IMR-90 (cell line): ENCODE data around the gene PCDH19. TPM values are rescaled to one million over a fixed set of nuclear protein-coding genes. Genes with fewer than 3 reads are reported as not detected.

Experiments used
- ATAC-seq: fragments of 200-7000 bp; cut with Tn5 transposase; 2 replicates; pipeline ENCODE4 v1.9.1; 2020; ENCODE audit warnings: low read depth, mild to moderate bottlenecking, moderate library complexity
- BruUV-seq: library from RNA; stranded (reverse); fragments of 400-500 nt; replicated peaks from 2 replicates; lab custom pipeline; 2021; lab: Mats Ljungman, UMichigan
- CTCF ChIA-PET: fragments of 300-600 bp; formaldehyde crosslinking; extraction: SDS; loops from one replicate; lab custom pipeline; 2021; ENCODE audit warnings: antibody characterized with exemption; lab: Yijun Ruan, JAX
- POLR2A ChIA-PET: fragments of 300-600 bp; sonication (Branson Sonifier 250); formaldehyde crosslinking; loops from one replicate; lab custom pipeline; 2022; ENCODE audit warnings: antibody characterized with exemption; ENCODE audit not compliant: unreplicated experiment; lab: Charles Lee
- DNase-seq: peaks from one replicate; pipeline ENCODE4 v3.0.0; 2013
- H2AFZ ChIP-seq: replicated peaks from 2 replicates; pipeline ENCODE3; 2013; ENCODE audit warnings: low read length, mild to moderate bottlenecking; ENCODE audit not compliant: poor library complexity
- H2AK5ac ChIP-seq: 2 replicates; pipeline ENCODE4 v1.6.1; 2013; ENCODE audit warnings: low read depth, low read length, inconsistent platforms
- H2AK9ac ChIP-seq: replicated peaks from 2 replicates; pipeline ENCODE3; 2013; ENCODE audit warnings: mild to moderate bottlenecking, low read depth, low read length, moderate library complexity; ENCODE audit not compliant: poor library complexity
- H2BK120ac ChIP-seq: 2 replicates; pipeline ENCODE4 v1.6.1; 2013; ENCODE audit warnings: low read depth, low read length, inconsistent platforms
- H2BK15ac ChIP-seq: 3 replicates; pipeline ENCODE4 v1.6.1; 2013; ENCODE audit warnings: low read depth, low read length, inconsistent platforms
- H2BK20ac ChIP-seq: 2 replicates; pipeline ENCODE4 v1.6.1; 2013; ENCODE audit warnings: low read depth, mild to moderate bottlenecking, inconsistent platforms, low read length, moderate library complexity
- H2BK5ac ChIP-seq: 2 replicates; pipeline ENCODE4 v1.6.1; 2013; ENCODE audit warnings: mild to moderate bottlenecking, low read depth, low read length, inconsistent platforms; ENCODE audit not compliant: poor library complexity, severe bottlenecking
- H3K14ac ChIP-seq: replicated peaks from 2 replicates; pipeline ENCODE4 v1.6.1; 2013; ENCODE audit warnings: low read depth, low read length, inconsistent platforms
- H3K18ac ChIP-seq: 2 replicates; pipeline ENCODE4 v1.6.1; 2013; ENCODE audit warnings: low read depth, low read length, control low read depth
- H3K23ac ChIP-seq: 2 replicates; pipeline ENCODE4 v1.6.1; 2013; ENCODE audit warnings: low read depth, low read length, inconsistent platforms
- H3K27ac ChIP-seq: 2 replicates; pipeline ENCODE4 v1.5.1; 2013; ENCODE audit warnings: mild to moderate bottlenecking, control low read depth, low read length; ENCODE audit not compliant: insufficient read depth
- H3K27me3 ChIP-seq: 2 replicates; pipeline ENCODE4 v1.6.1; 2013; ENCODE audit warnings: low read length; ENCODE audit not compliant: control insufficient read depth, insufficient read depth
- H3K36me3 ChIP-seq: 2 replicates; pipeline ENCODE4 v1.6.1; 2013; ENCODE audit warnings: low read length, mixed read lengths; ENCODE audit not compliant: control insufficient read depth, insufficient read depth
- H3K4ac ChIP-seq: 2 replicates; pipeline ENCODE4 v1.6.1; 2013; ENCODE audit warnings: low read depth, low read length, inconsistent platforms
- H3K4me1 ChIP-seq: 2 replicates; pipeline ENCODE4 v1.6.1; 2013; ENCODE audit warnings: low read length, mixed read lengths; ENCODE audit not compliant: control insufficient read depth, insufficient read depth
- H3K4me2 ChIP-seq: 2 replicates; pipeline ENCODE4 v1.6.1; 2013; ENCODE audit warnings: low read depth, mild to moderate bottlenecking, control low read depth, low read length, moderate library complexity
- H3K4me3 ChIP-seq: 2 replicates; pipeline ENCODE4 v1.5.1; 2013; ENCODE audit warnings: low read depth, mild to moderate bottlenecking, control low read depth, low read length, moderate library complexity; ENCODE audit not compliant: insufficient read depth
- H3K56ac ChIP-seq: 2 replicates; pipeline ENCODE4 v1.6.1; 2013; ENCODE audit warnings: low read length, inconsistent platforms; ENCODE audit not compliant: insufficient read depth; ENCODE audit errors: extremely low read depth
- H3K79me1 ChIP-seq, 2 experiments: 2 replicates each; pipeline ENCODE4 v1.6.1; 2013; ENCODE audit warnings: low read length in 2 of 2, inconsistent platforms in 1 of 2, low read depth in 1 of 2
- H3K9ac ChIP-seq: 2 replicates; pipeline ENCODE4 v1.6.1; 2013; ENCODE audit warnings: low read depth, low read length, control low read depth
- H3K9me1 ChIP-seq: 2 replicates; pipeline ENCODE4 v1.6.1; 2013; ENCODE audit warnings: low read length, inconsistent platforms; ENCODE audit not compliant: insufficient read depth
- H3K9me3 ChIP-seq: 2 replicates; pipeline ENCODE4 v1.6.1; 2013; ENCODE audit warnings: low read length; ENCODE audit not compliant: control insufficient read depth, insufficient read depth
- H4K20me1 ChIP-seq: 2 replicates; pipeline ENCODE4 v1.6.1; 2013; ENCODE audit warnings: low read length, inconsistent platforms; ENCODE audit not compliant: insufficient read depth
- H4K5ac ChIP-seq: 2 replicates; pipeline ENCODE4 v1.6.1; 2013; ENCODE audit warnings: mild to moderate bottlenecking, low read depth, low read length, control low read depth
- H4K8ac ChIP-seq, 2 experiments: 2 replicates each; pipeline ENCODE4 v1.6.1; 2013; ENCODE audit warnings: low read depth in 2 of 2, low read length in 2 of 2, control low read depth in 1 of 2, inconsistent platforms in 1 of 2
- H4K91ac ChIP-seq: 2 replicates; pipeline ENCODE4 v1.6.1; 2013; ENCODE audit warnings: low read depth, low read length, inconsistent platforms; ENCODE audit not compliant: insufficient read depth
- BHLHE40 ChIP-seq: fragments of 150-350 bp; IDR thresholded peaks from 2 replicates; pipeline ENCODE4 v1.6.1; 2016; ENCODE audit warnings: mild to moderate bottlenecking, low read depth, low read length
- CEBPB ChIP-seq: IDR thresholded peaks from 2 replicates; pipeline ENCODE4 v1.6.1; 2012; ENCODE audit warnings: low read depth, low read length, improper control_type of control experiment
- CHD1 ChIP-seq: IDR thresholded peaks from 2 replicates; pipeline ENCODE4 v1.6.1; 2012; ENCODE audit warnings: low read depth, low read length, improper control_type of control experiment
- CTCF ChIP-seq: conservative IDR thresholded peaks from 2 replicates; pipeline ENCODE4 v1.5.1; 2012; ENCODE audit warnings: mild to moderate bottlenecking, low read depth, low read length, improper control_type of control experiment
- ELK1 ChIP-seq: fragments of 150-350 bp; IDR thresholded peaks from 2 replicates; pipeline ENCODE4 v1.6.1; 2016; ENCODE audit warnings: low read depth, mild to moderate bottlenecking, low read length, moderate library complexity, borderline replicate concordance
- FOS ChIP-seq: fragments of 150-350 bp; IDR thresholded peaks from 2 replicates; pipeline ENCODE4 v1.6.1; 2016; ENCODE audit warnings: low read depth, low read length
- MAFK ChIP-seq: IDR thresholded peaks from 2 replicates; pipeline ENCODE4 v1.6.1; 2012; ENCODE audit warnings: low read depth, low read length, improper control_type of control experiment
- MAZ ChIP-seq: IDR thresholded peaks from 2 replicates; pipeline ENCODE4 v1.6.1; 2012; ENCODE audit warnings: low read depth, mild to moderate bottlenecking, low read length, improper control_type of control experiment, moderate library complexity, borderline replicate concordance
- MXI1 ChIP-seq: IDR thresholded peaks from 2 replicates; pipeline ENCODE4 v1.6.1; 2012; ENCODE audit warnings: low read depth, mild to moderate bottlenecking, low read length, moderate library complexity, borderline replicate concordance
- NFE2L2 ChIP-seq: fragments of 150-350 bp; IDR thresholded peaks from 2 replicates; pipeline ENCODE4 v1.6.1; 2016; ENCODE audit warnings: low read depth, mild to moderate bottlenecking, low read length
- POLR2A ChIP-seq: IDR thresholded peaks from 2 replicates; pipeline ENCODE4 v1.6.1; 2012; ENCODE audit warnings: mild to moderate bottlenecking, low read depth, low read length
- RAD21 ChIP-seq: IDR thresholded peaks from 2 replicates; pipeline ENCODE4 v1.6.1; 2012; ENCODE audit warnings: low read length, improper control_type of control experiment
- RCOR1 ChIP-seq: IDR thresholded peaks from 2 replicates; pipeline ENCODE4 v1.6.1; 2012; ENCODE audit warnings: mild to moderate bottlenecking, low read length, improper control_type of control experiment; ENCODE audit not compliant: insufficient replicate concordance
- RFX5 ChIP-seq: IDR thresholded peaks from 2 replicates; pipeline ENCODE4 v1.8.0; 2012; ENCODE audit warnings: low read depth, mild to moderate bottlenecking, low read length, moderate library complexity
- SMC3 ChIP-seq: fragments of 150-350 bp; IDR thresholded peaks from 2 replicates; pipeline ENCODE4 v1.6.1; 2016; ENCODE audit warnings: low read depth, mild to moderate bottlenecking, antibody characterized with exemption, low read length, moderate library complexity
- USF2 ChIP-seq: fragments of 150-350 bp; IDR thresholded peaks from 2 replicates; pipeline ENCODE4 v1.6.1; 2017; ENCODE audit warnings: mild to moderate bottlenecking, antibody characterized with exemption, low read length, low read depth
- WGBS, 2 experiments: methylation state at CpG; one replicate each; pipeline versions ENCODE4 v1.1.5 to v1.1.7; 2013; ENCODE audit warnings: missing lambda C conversion rate in 2 of 2; ENCODE audit not compliant: insufficient read length in 1 of 2; ENCODE audit errors: extremely low coverage in 2 of 2; 5-methylcytosine and 5-hydroxymethylcytosine counted together
- dilution Hi-C: fragments of 300-500 bp; cut with HindIII; formaldehyde crosslinking; loops from one replicate; pipeline ENCODE4 v1.14.3; 2018; ENCODE audit warnings: low sequenced_read_pairs; ENCODE audit not compliant: unreplicated experiment
- in situ Hi-C: fragments of 300-500 bp; cut with MboI; formaldehyde crosslinking; loops from 3 replicates; pipeline ENCODE4 v1.14.3; 2019; ENCODE audit warnings: low sequenced_read_pairs, inconsistent platforms, mixed read lengths
- intact Hi-C: fragments of 100-400 bp; cut with micrococcal nuclease; formaldehyde crosslinking; loops from 2 replicates; pipeline ENCODE4 v1.10.0; 2022
- polyA plus RNA-seq, 3 experiments: library from polyadenylated mRNA; depleted of rRNA; stranded (reverse); fragments of >200 nt; gene quantifications; 2 replicates each; pipeline ENCODE4 v1.2.3, GENCODE V29; 2012; ENCODE audit warnings: low replicate concordance in 1 of 3
- total RNA-seq: library from RNA; depleted of rRNA; stranded (reverse); fragments of >200 nt; gene quantifications from 2 replicates; pipeline ENCODE4 v1.2.3, GENCODE V29; 2012

The PCDH19 gene
- total and polyA plus RNA-seq, 2 of the 4 experiments (the other 2 are of a cell fraction) = not detected

- no peak overlapping the region for H2AK9ac ChIP-seq
- no peak overlapping the region for H3K18ac ChIP-seq
- H3K27ac ChIP-seq = no peak overlapping the region
- no peaks in the 10 kb centered on the region for H3K79me1 ChIP-seq
- no CpG with 5 or more reads among the region's 3 CpGs for WGBS, 2 experiments
- no peak overlapping the region for H3K56ac ChIP-seq
- H3K14ac ChIP-seq = no peak overlapping the region
- no peak overlapping the region for H4K91ac ChIP-seq
- no peak overlapping the region for H2BK5ac ChIP-seq
- no peaks in the 10 kb centered on the region for H3K9me3 ChIP-seq
- CTCF ChIA-PET = no interaction called here
- DNase-seq (no peak), ATAC-seq (no peak)
- no peaks in the 10 kb centered on the region for H3K4me1 ChIP-seq
- no peak overlapping the region for H2BK120ac ChIP-seq
- no peaks in the 10 kb centered on the region for H3K9me1 ChIP-seq
- no peaks in the 10 kb centered on the region for H3K36me3 ChIP-seq
- in situ Hi-C loops = no loop called here
- TF ChIP-seq CEBPB = no peak
- TF ChIP-seq BHLHE40 = no peak
- no peak for TF ChIP-seq MAZ
- no peak for TF ChIP-seq FOS
- no peak for TF ChIP-seq MAFK
- no peak for TF ChIP-seq RFX5
- TF ChIP-seq USF2 = no peak
- no peak for TF ChIP-seq POLR2A
- no peak for TF ChIP-seq CTCF
- no peak for TF ChIP-seq MXI1
- no peak for TF ChIP-seq ELK1
- TF ChIP-seq CHD1 = no peak
- no peak for TF ChIP-seq NFE2L2
- no peak for TF ChIP-seq SMC3
- TF ChIP-seq RAD21 = no peak
- TF ChIP-seq RCOR1 = no peak
- dilution Hi-C loops = no loop called here
- no peak overlapping the region for H2BK20ac ChIP-seq
- no peak overlapping the region for H3K4ac ChIP-seq
- no peak overlapping the region for H3K23ac ChIP-seq
- H4K8ac ChIP-seq = no peak overlapping the region
- no peak overlapping the region for H2BK15ac ChIP-seq
- no peak overlapping the region for H2AK5ac ChIP-seq
- H3K4me3 ChIP-seq = no peak overlapping the region
- no peak overlapping the region for H4K5ac ChIP-seq
- no peaks in the 10 kb centered on the region for H4K20me1 ChIP-seq
- H3K27me3 ChIP-seq = no peaks in the 10 kb centered on the region; the same call in 1 of the 2 replicates
- H3K9ac ChIP-seq = no peak overlapping the region
- no peak overlapping the region for H2AFZ ChIP-seq
- BruUV-seq = no TSS peak
- intact Hi-C loops = no loop called here
- H3K4me2 ChIP-seq = no peak overlapping the region
- POLR2A ChIA-PET = no interaction called here
Measured at GRCh38 chrX:100316987-100317386, 93.1 kb downstream of the PCDH19 start.
